ENCODE measurements around the gene NEDD1. TPM values are rescaled to one million over a fixed set of nuclear protein-coding genes. Genes with fewer than 3 reads are reported as not detected.

The NEDD1 gene
- total RNA-seq, 1 experiment from 2014 or later, result 43.4 TPM

- peaks cover 60% of the 10 kb centered on the region for H3K79me2 ChIP-seq (ENCODE audit: low read length)
- ATAC-seq (no peak), DNase-seq (peak; percentile 18)
- ChIA-PET CTCF (no interaction called here), POLR2A (ENCODE audit: unreplicated experiment) (no interaction called here)
- no peaks in the 10 kb centered on the region for H4K20me1 ChIP-seq (ENCODE audit: low read length)
- H3K4me3 ChIP-seq (ENCODE audit: low read length), result peak overlapping the region; percentile 91
- no peaks in the 10 kb centered on the region for H3K27me3 ChIP-seq (ENCODE audit: low read length)
- H2AFZ ChIP-seq (ENCODE audit: low read length), result peak overlapping the region; percentile 99; the same call in 1 of the 2 replicates
- H3K9me2 ChIP-seq (replicated peaks; ENCODE audit: low read length), result no peaks in the 10 kb centered on the region
- peaks cover 14% of the 10 kb centered on the region for H3K36me3 ChIP-seq (ENCODE audit: low read depth, low read length)
- TF ChIP-seq EZH2 (IDR thresholded peaks at IDR 0.05; ENCODE audit: low read length, unreplicated experiment) (no peak), EZH2phosphoT487 (IDR thresholded peaks at IDR 0.05; ENCODE audit: borderline replicate concordance, low read length) (no peak), CTCF (conservative IDR thresholded peaks at IDR 0.05; ENCODE audit: low read depth, low read length) (no peak)
- peaks cover 35% of the 10 kb centered on the region for H3K4me1 ChIP-seq (ENCODE audit: insufficient read depth, low read length)
- peak overlapping the region; percentile 90 for H3K9ac ChIP-seq (ENCODE audit: low read length)
- no peak overlapping the region for H3K27ac ChIP-seq (ENCODE audit: low read length)
- H3K4me2 ChIP-seq (ENCODE audit: low read length), result peak overlapping the region; percentile 95
- intact Hi-C loops (cut with micrococcal nuclease), result loop anchor here (2.0 to 5.0 kb wide), 2 partner anchors 136 to 188 kb away; no protein-coding TSS in a partner anchor
- H3F3A ChIP-seq (ENCODE audit: low read length, unreplicated experiment), result no peaks in the 10 kb centered on the region
- H3K9me3 ChIP-seq (ENCODE audit: low read length), result no peaks in the 10 kb centered on the region
- no TSS peak for BruUV-seq (replicated peaks)
Observed at GRCh38 chr12:96908423-96908675, 1.3 kb downstream of the NEDD1 start.

- Histone ChIP-seq H3K27ac (ENCODE audit: low read length) (no peak overlapping the region), H3K9me3 (ENCODE audit: low read length) (no peaks in the 10 kb centered on the region), H3K9ac (ENCODE audit: low read length) (no peak overlapping the region), H3K27me3 (ENCODE audit: low read length) (no peaks in the 10 kb centered on the region), H3K4me3 (ENCODE audit: low read length) (no peak overlapping the region), H3F3A (ENCODE audit: low read length, unreplicated experiment) (no peaks in the 10 kb centered on the region), H3K4me1 (ENCODE audit: insufficient read depth, low read length) (peaks cover 28% of the 10 kb centered on the region), H3K9me2 (replicated peaks; ENCODE audit: low read length) (no peaks in the 10 kb centered on the region), H3K36me3 (ENCODE audit: low read depth, low read length) (peaks cover 26% of the 10 kb centered on the region), H4K20me1 (ENCODE audit: low read length) (no peaks in the 10 kb centered on the region), H3K4me2 (ENCODE audit: low read length) (no peak overlapping the region), H2AFZ (ENCODE audit: low read length) (no peak overlapping the region), H3K79me2 (ENCODE audit: low read length) (peaks cover 88% of the 10 kb centered on the region)
- no TSS peak for BruUV-seq (replicated peaks)
- ChIA-PET CTCF (interaction anchor here (0.6 kb wide), 1 partner anchor 231 kb away, joined by 3 read pairs; no protein-coding TSS in a partner anchor), POLR2A (ENCODE audit: unreplicated experiment) (no interaction called here)
- no peak for TF ChIP-seq CTCF (conservative IDR thresholded peaks at IDR 0.05; ENCODE audit: low read depth, low read length)
- no peak for TF ChIP-seq EZH2 (IDR thresholded peaks at IDR 0.05; ENCODE audit: low read length, unreplicated experiment)
- no peak for TF ChIP-seq EZH2phosphoT487 (IDR thresholded peaks at IDR 0.05; ENCODE audit: borderline replicate concordance, low read length)
- intact Hi-C loops (cut with micrococcal nuclease), result no loop called here
- ATAC-seq, result no peak
- DNase-seq, result no peak
Observed at GRCh38 chr12:96912261-96912660, 5.2 kb downstream of the NEDD1 start.

GRCh38 chr12:96912943-96913342 is 5.9 kb downstream of the NEDD1 start:
- no TSS peak for BruUV-seq (replicated peaks)
- DNase-seq, result no peak
- no peaks in the 10 kb centered on the region for H3F3A ChIP-seq (ENCODE audit: low read length, unreplicated experiment)
- TF ChIP-seq EZH2 (IDR thresholded peaks at IDR 0.05; ENCODE audit: low read length, unreplicated experiment), result no peak
- TF ChIP-seq CTCF (conservative IDR thresholded peaks at IDR 0.05; ENCODE audit: low read depth, low read length), result no peak
- TF ChIP-seq EZH2phosphoT487 (IDR thresholded peaks at IDR 0.05; ENCODE audit: borderline replicate concordance, low read length), result no peak
- H3K79me2 ChIP-seq (ENCODE audit: low read length), result peaks cover 88% of the 10 kb centered on the region
- ATAC-seq, result no peak
- no peak overlapping the region for H3K9ac ChIP-seq (ENCODE audit: low read length)
- peaks cover 26% of the 10 kb centered on the region for H3K36me3 ChIP-seq (ENCODE audit: low read depth, low read length)
- peaks cover 27% of the 10 kb centered on the region for H3K4me1 ChIP-seq (ENCODE audit: insufficient read depth, low read length)
- H3K9me3 ChIP-seq (ENCODE audit: low read length), result no peaks in the 10 kb centered on the region
- intact Hi-C loops (cut with micrococcal nuclease), result no loop called here
- no peak overlapping the region for H2AFZ ChIP-seq (ENCODE audit: low read length)
- H3K9me2 ChIP-seq (replicated peaks; ENCODE audit: low read length), result no peaks in the 10 kb centered on the region
- ChIA-PET POLR2A (ENCODE audit: unreplicated experiment) (no interaction called here), CTCF (interaction anchor here (0.6 kb wide), 1 partner anchor 232 kb away, joined by 3 read pairs; no protein-coding TSS in a partner anchor)
- H3K4me2 ChIP-seq (ENCODE audit: low read length), result no peak overlapping the region
- no peak overlapping the region for H3K4me3 ChIP-seq (ENCODE audit: low read length)
- H4K20me1 ChIP-seq (ENCODE audit: low read length), result no peaks in the 10 kb centered on the region
- no peaks in the 10 kb centered on the region for H3K27me3 ChIP-seq (ENCODE audit: low read length)
- no peak overlapping the region for H3K27ac ChIP-seq (ENCODE audit: low read length)

All from PC-3 (cell line).